WTC11 (cell line): Measurements from ENCODE around the gene RAPGEF5.

ENCODE experiments used
- ATF1 ChIP-seq: sonication (generic); formaldehyde crosslinking; IDR thresholded peaks from 2 replicates; pipeline ENCODE4 v1.8.1; 2023; ENCODE audit warnings: mild to moderate bottlenecking, moderate library complexity, missing genetic modification reagents
- CTCF ChIP-seq: fragments of 200-600 bp; IDR thresholded peaks from 2 replicates; pipeline ENCODE4 v1.8.0; 2022; ENCODE audit warnings: antibody characterized with exemption
- E2F4 ChIP-seq: sonication (generic); formaldehyde crosslinking; IDR thresholded peaks from 2 replicates; pipeline ENCODE4 v1.8.1; 2022; ENCODE audit warnings: low read depth, mild to moderate bottlenecking, moderate library complexity, missing genetic modification reagents, borderline replicate concordance
- FOXJ3 ChIP-seq: sonication (generic); formaldehyde crosslinking; IDR thresholded peaks from 2 replicates; pipeline ENCODE4 v1.9.0; 2021; ENCODE audit warnings: missing genetic modification reagents, mild to moderate bottlenecking, borderline replicate concordance
- NR3C1 ChIP-seq: sonication (generic); formaldehyde crosslinking; conservative IDR thresholded peaks from 2 replicates; pipeline ENCODE4 v1.8.1; 2023; ENCODE audit warnings: low read depth, mild to moderate bottlenecking, missing genetic modification reagents
- TCF7 ChIP-seq: sonication (generic); formaldehyde crosslinking; IDR thresholded peaks from 2 replicates; pipeline ENCODE4 v1.8.0; 2022; ENCODE audit warnings: mild to moderate bottlenecking, low read depth, missing genetic modification reagents, moderate library complexity
- TEAD1 ChIP-seq: sonication (generic); formaldehyde crosslinking; IDR thresholded peaks from 2 replicates; pipeline ENCODE4 v1.8.0; 2022; ENCODE audit warnings: mild to moderate bottlenecking, missing genetic modification reagents
- ZNF423 ChIP-seq: fragments of 250-450 bp; sonication (Bioruptor Pico); IDR thresholded peaks from 2 replicates; pipeline ENCODE4 v2.1.2; 2022; ENCODE audit warnings: mild to moderate bottlenecking, moderate library complexity

GRCh38 chr7:22252016-22252415 lies 104.9 kb downstream of the RAPGEF5 start:
- TF ChIP-seq TCF7 (CRISPR knock-in tag) (no peak), CTCF (no peak), NR3C1 (CRISPR knock-in tag) (no peak), ZNF423 (CRISPR knock-in tag) (no peak), TEAD1 (no peak), ATF1 (CRISPR knock-in tag) (no peak), E2F4 (CRISPR knock-in tag) (no peak), FOXJ3 (CRISPR knock-in tag) (no peak)
